H9 (cell line): Measurements from ENCODE around the gene TESK2. TPM values are rescaled to one million over a fixed set of nuclear protein-coding genes. Genes with fewer than 3 reads are reported as not detected.

Source experiments
- DNase-seq: peaks from one replicate; pipeline ENCODE4 v3.0.0-alpha.2; 2017
- H2AFZ ChIP-seq: one replicate; pipeline ENCODE4 v1.6.1; 2013; ENCODE audit warnings: mild to moderate bottlenecking, low read length, control low read depth, moderate library complexity
- H2AK5ac ChIP-seq: 2 replicates; pipeline ENCODE4 v1.6.1; 2013; ENCODE audit warnings: low read length, control low read depth, mixed read lengths; ENCODE audit not compliant: insufficient read length
- H2BK120ac ChIP-seq: one replicate; pipeline ENCODE4 v1.6.1; 2013; ENCODE audit warnings: low read depth, mild to moderate bottlenecking, low read length, control low read depth, inconsistent platforms; ENCODE audit not compliant: poor library complexity, severe bottlenecking
- H2BK12ac ChIP-seq: 2 replicates; pipeline ENCODE4 v1.6.1; 2013; ENCODE audit warnings: low read length, control low read depth, mixed read lengths, low read depth; ENCODE audit not compliant: insufficient read length
- H2BK15ac ChIP-seq: 2 replicates; pipeline ENCODE4 v1.6.1; 2013; ENCODE audit warnings: low read depth, low read length, control low read depth
- H2BK20ac ChIP-seq: one replicate; pipeline ENCODE4 v1.6.1; 2013; ENCODE audit warnings: low read depth, mild to moderate bottlenecking, low read length, control low read depth, inconsistent platforms; ENCODE audit not compliant: poor library complexity, severe bottlenecking
- H2BK5ac ChIP-seq: 2 replicates; pipeline ENCODE4 v1.6.1; 2013; ENCODE audit warnings: low read length, control low read depth, mixed read lengths; ENCODE audit not compliant: insufficient read length
- H3K14ac ChIP-seq: 2 replicates; pipeline ENCODE4 v1.6.1; 2013; ENCODE audit warnings: low read length, control low read depth; ENCODE audit not compliant: insufficient read depth
- H3K18ac ChIP-seq: 2 replicates; pipeline ENCODE4 v1.6.1; 2013; ENCODE audit warnings: low read depth, mild to moderate bottlenecking, mixed read lengths, low read length, control low read depth; ENCODE audit not compliant: insufficient read length
- H3K23ac ChIP-seq: 2 replicates; pipeline ENCODE4 v1.6.1; 2013; ENCODE audit warnings: low read length, control low read depth, mixed read lengths, low read depth; ENCODE audit not compliant: insufficient read length
- H3K23me2 ChIP-seq: 2 replicates; pipeline ENCODE4 v1.6.1; 2013; ENCODE audit warnings: low read depth, mild to moderate bottlenecking, mixed read lengths, low read length, control low read depth; ENCODE audit not compliant: insufficient read length, poor library complexity, severe bottlenecking
- H3K27ac ChIP-seq: 2 replicates; pipeline ENCODE4 v1.5.1; 2013; ENCODE audit warnings: low read length, control low read depth, mixed read lengths, low read depth; ENCODE audit not compliant: insufficient read length
- H3K27me3 ChIP-seq: 2 replicates; pipeline ENCODE4 v1.6.1; 2013; ENCODE audit warnings: low read length, control low read depth, inconsistent platforms; ENCODE audit not compliant: insufficient read depth
- H3K4ac ChIP-seq: 2 replicates; pipeline ENCODE4 v1.6.1; 2013; ENCODE audit warnings: low read depth, mild to moderate bottlenecking, control low read depth, inconsistent platforms, low read length, moderate library complexity
- H3K4me1 ChIP-seq: 2 replicates; pipeline ENCODE4 v1.6.1; 2013; ENCODE audit warnings: low read length, control low read depth, inconsistent platforms; ENCODE audit not compliant: insufficient read depth
- H3K4me2 ChIP-seq: 2 replicates; pipeline ENCODE4 v1.6.1; 2013; ENCODE audit warnings: low read length, control low read depth, mixed read lengths; ENCODE audit not compliant: insufficient read length, insufficient read depth
- H3K56ac ChIP-seq: 2 replicates; pipeline ENCODE4 v1.6.1; 2013; ENCODE audit warnings: low read depth, mild to moderate bottlenecking, mixed read lengths, low read length, control low read depth; ENCODE audit not compliant: insufficient read length
- H3K79me1 ChIP-seq: 2 replicates; pipeline ENCODE4 v1.6.1; 2013; ENCODE audit warnings: low read depth, mild to moderate bottlenecking, moderate library complexity, low read length, control low read depth, inconsistent platforms; ENCODE audit not compliant: insufficient read depth, poor library complexity, severe bottlenecking
- H3K79me2 ChIP-seq: 2 replicates; pipeline ENCODE4 v1.6.1; 2013; ENCODE audit warnings: low read length, control low read depth, inconsistent platforms; ENCODE audit not compliant: insufficient read depth
- H3K9ac ChIP-seq: 2 replicates; pipeline ENCODE4 v1.6.1; 2013; ENCODE audit warnings: low read length, control low read depth, mixed read lengths; ENCODE audit not compliant: insufficient read length; ENCODE audit errors: extremely low read depth
- H3K9me3 ChIP-seq: one replicate; pipeline ENCODE4 v1.6.1; 2013; ENCODE audit warnings: low read depth, low read length, inconsistent platforms; ENCODE audit not compliant: control insufficient read depth
- H3T11ph ChIP-seq: one replicate; pipeline ENCODE4 v1.6.1; 2013; ENCODE audit warnings: mild to moderate bottlenecking, low read length, control low read depth, inconsistent platforms
- H4K20me1 ChIP-seq: one replicate; pipeline ENCODE4 v1.6.1; 2013; ENCODE audit not compliant: control insufficient read depth, insufficient read length, insufficient read depth
- H4K5ac ChIP-seq: 2 replicates; pipeline ENCODE4 v1.6.1; 2013; ENCODE audit warnings: low read depth, mild to moderate bottlenecking, mixed read lengths, low read length, control low read depth; ENCODE audit not compliant: insufficient read length
- H4K8ac ChIP-seq: replicated peaks from 2 replicates; pipeline ENCODE4 v1.6.1; 2013; ENCODE audit warnings: low read length, control low read depth, mixed read lengths, low read depth; ENCODE audit not compliant: insufficient read length
- H4K91ac ChIP-seq: 2 replicates; pipeline ENCODE4 v1.6.1; 2013; ENCODE audit warnings: low read depth, mild to moderate bottlenecking, moderate library complexity, mixed read lengths, low read length, control low read depth; ENCODE audit not compliant: insufficient read length
- H3K27ac Mint-ChIP-seq, 3 experiments: 2 replicates in 2 of 3; 3 replicates in 1 of 3; pipeline ENCODE4 v1.8.0; 2020 to 2021; ENCODE audit warnings: mixed read lengths in 3 of 3, mild to moderate bottlenecking in 1 of 3, moderate library complexity in 1 of 3
- H3K27me3 Mint-ChIP-seq: 2 replicates; pipeline ENCODE4 v1.8.0; 2021; ENCODE audit warnings: low read depth, mild to moderate bottlenecking, moderate library complexity, mixed read lengths
- H3K36me3 Mint-ChIP-seq, 3 experiments: 2 replicates in 2 of 3; 3 replicates in 1 of 3; pipeline ENCODE4 v1.8.0; 2020 to 2021; ENCODE audit warnings: low read depth in 3 of 3, mixed read lengths in 3 of 3; ENCODE audit not compliant: insufficient read depth in 1 of 3
- H3K4me1 Mint-ChIP-seq, 2 experiments: 2 replicates each; pipeline ENCODE4 v1.8.0; 2020; ENCODE audit warnings: mixed read lengths in 2 of 2
- H3K4me3 Mint-ChIP-seq, 2 experiments: 2 replicates in 1 of 2; 3 replicates in 1 of 2; pipeline ENCODE4 v1.8.0; 2020 to 2021; ENCODE audit warnings: mild to moderate bottlenecking in 2 of 2, mixed read lengths in 2 of 2, moderate library complexity in 1 of 2
- H3K9me3 Mint-ChIP-seq, 2 experiments: 2 replicates in 1 of 2; 3 replicates in 1 of 2; pipeline ENCODE4 v1.8.0; 2020; ENCODE audit warnings: mild to moderate bottlenecking in 2 of 2, mixed read lengths in 2 of 2, moderate library complexity in 1 of 2
- CTCF ChIP-seq: fragments of 200-600 bp; sonication (generic); conservative IDR thresholded peaks from 3 replicates; pipeline ENCODE4 v1.8.0; 2021; ENCODE audit warnings: antibody characterized with exemption, mild to moderate bottlenecking
- WGBS: extraction: QIAGEN DNeasy Blood & Tissue Kit; methylation state at CpG from one replicate; pipeline ENCODE4 v1.1.7; 2013; ENCODE audit warnings: missing lambda C conversion rate, low lambda C conversion rate, mixed read lengths; ENCODE audit not compliant: insufficient read length; ENCODE audit errors: extremely low coverage; 5-methylcytosine and 5-hydroxymethylcytosine counted together
- total RNA-seq: library from RNA; stranded (reverse); gene quantifications from 2 replicates; pipeline ENCODE4 v1.2.1, GENCODE V29; 2021

TESK2 gene
- total RNA-seq, 1 experiment from 2014 or later: 7.2 TPM

GRCh38 chr1:45394342-45394741 lies 96.6 kb downstream of the TESK2 start:
- H3K79me2 ChIP-seq: no peaks in the 10 kb centered on the region
- no peaks in the 10 kb centered on the region for H3K27me3 Mint-ChIP-seq
- no peak overlapping the region for H3K9ac ChIP-seq
- H3K9me3 Mint-ChIP-seq: no peaks in the 10 kb centered on the region
- H3K18ac ChIP-seq: no peak overlapping the region
- WGBS: no CpG with 5 or more reads among the region's 3 CpGs
- no peak overlapping the region for H3K4ac ChIP-seq
- H3K27me3 ChIP-seq: no peaks in the 10 kb centered on the region
- H3K27ac Mint-ChIP-seq: no peak overlapping the region
- H3K4me2 ChIP-seq: no peak overlapping the region
- H4K91ac ChIP-seq: no peak overlapping the region
- H3K4me3 Mint-ChIP-seq: no peak overlapping the region
- no peaks in the 10 kb centered on the region for H3K4me1 ChIP-seq
- H2AK5ac ChIP-seq: no peak overlapping the region
- H2AFZ ChIP-seq: no peak overlapping the region
- H4K20me1 ChIP-seq: no peaks in the 10 kb centered on the region
- H3K14ac ChIP-seq: no peak overlapping the region
- H3K23me2 ChIP-seq: no peaks in the 10 kb centered on the region
- TF ChIP-seq CTCF: no peak
- H2BK5ac ChIP-seq: no peak overlapping the region
- H3K27ac ChIP-seq: no peak overlapping the region
- H3K4me1 Mint-ChIP-seq: peaks cover 0 to 5% of the 10 kb centered on the region in 2 experiments; a peak in 1 of 4 replicates
- H3K56ac ChIP-seq: no peak overlapping the region
- no peak overlapping the region for H2BK20ac ChIP-seq
- H3K9me3 ChIP-seq: no peaks in the 10 kb centered on the region
- H2BK12ac ChIP-seq: no peak overlapping the region
- no peak overlapping the region for H2BK15ac ChIP-seq
- H2BK120ac ChIP-seq: no peak overlapping the region
- DNase-seq: no peak
- no peak overlapping the region for H4K8ac ChIP-seq
- no peak overlapping the region for H4K5ac ChIP-seq
- H3K36me3 Mint-ChIP-seq: no peaks in the 10 kb centered on the region
- no peaks in the 10 kb centered on the region for H3K79me1 ChIP-seq
- no peak overlapping the region for H3T11ph ChIP-seq
- H3K23ac ChIP-seq: no peak overlapping the region
